H1 (cell line): ENCODE data around the gene UMAD1. TPM values are rescaled to one million over a fixed set of nuclear protein-coding genes. Genes with fewer than 3 reads are reported as not detected.

ENCODE experiments used
- CTCF ChIA-PET: fragments of 300-600 bp; sonication (Branson Sonifier 250); formaldehyde crosslinking; loops from one replicate; lab custom pipeline; 2021; ENCODE audit not compliant: partially characterized antibody; lab: Charles Lee
- POLR2A ChIA-PET: fragments of 300-600 bp; sonication (Branson Sonifier 250); formaldehyde crosslinking; loops from one replicate; lab custom pipeline; 2021; ENCODE audit warnings: inconsistent platforms; ENCODE audit not compliant: partially characterized antibody; lab: Charles Lee
- DNase-seq, 2 experiments: peaks; one replicate each; pipeline versions ENCODE4 v3.0.0 to v3.0.0-alpha.2; 2010 to 2022; ENCODE audit warnings: low spot score in 2 of 2, low read depth in 1 of 2, mixed read lengths in 1 of 2
- FAIRE-seq: peaks from 2 replicates; lab custom pipeline; 2011; peaks lifted over from hg19 to GRCh38; lab: Jason Lieb, UNC
- H2AFZ ChIP-seq: 2 replicates; pipeline ENCODE4 v1.8.1; 2012; ENCODE audit warnings: low read length, inconsistent platforms
- H2AK5ac ChIP-seq: 2 replicates; pipeline ENCODE4 v1.6.1; 2013; ENCODE audit warnings: low read depth, low read length
- H2BK120ac ChIP-seq: replicated peaks from 2 replicates; pipeline ENCODE3; 2013; ENCODE audit warnings: low read depth, low read length, inconsistent platforms
- H2BK12ac ChIP-seq: 2 replicates; pipeline ENCODE4 v1.6.1; 2013; ENCODE audit warnings: low read depth, low read length
- H2BK15ac ChIP-seq: 2 replicates; pipeline ENCODE4 v1.6.1; 2013; ENCODE audit warnings: low read length
- H2BK20ac ChIP-seq: 2 replicates; pipeline ENCODE4 v1.6.1; 2013; ENCODE audit warnings: low read length
- H2BK5ac ChIP-seq: 2 replicates; pipeline ENCODE4 v1.6.1; 2013; ENCODE audit warnings: low read depth, low read length
- H3K14ac ChIP-seq: 2 replicates; pipeline ENCODE4 v1.6.1; 2013; ENCODE audit warnings: inconsistent platforms; ENCODE audit not compliant: insufficient read length
- H3K18ac ChIP-seq: 2 replicates; pipeline ENCODE4 v1.6.1; 2013; ENCODE audit warnings: low read length; ENCODE audit errors: extremely low read depth
- H3K23ac ChIP-seq: 2 replicates; pipeline ENCODE4 v1.6.1; 2013; ENCODE audit warnings: inconsistent platforms; ENCODE audit not compliant: insufficient read length
- H3K23me2 ChIP-seq: 2 replicates; pipeline ENCODE4 v1.6.1; 2013; ENCODE audit warnings: low read depth, low read length
- H3K27ac ChIP-seq: 2 replicates; pipeline ENCODE4 v1.6.1; 2011; ENCODE audit warnings: low read depth, low read length, inconsistent platforms
- H3K27me3 ChIP-seq, 4 experiments: replicated peaks in 1 of 4; 1 replicate in 1 of 4; 2 replicates in 3 of 4; pipeline versions ENCODE4 v1.6.1 to v1.8.1; 2011 to 2013; ENCODE audit warnings: low read length in 3 of 4, mild to moderate bottlenecking in 3 of 4, inconsistent platforms in 2 of 4, mixed read lengths in 2 of 4, moderate library complexity in 1 of 4; ENCODE audit not compliant: control insufficient read depth in 3 of 4, insufficient read depth in 3 of 4; ENCODE audit errors: extremely low read depth in 1 of 4
- H3K36me3 ChIP-seq, 4 experiments: 2 replicates each; pipeline versions ENCODE4 v1.6.1 to v1.8.1; 2011 to 2013; ENCODE audit warnings: mild to moderate bottlenecking in 4 of 4, low read length in 3 of 4, moderate library complexity in 2 of 4, control low read depth in 1 of 4, inconsistent platforms in 1 of 4; ENCODE audit not compliant: insufficient read depth in 4 of 4, control insufficient read depth in 2 of 4
- H3K4ac ChIP-seq: replicated peaks from 2 replicates; pipeline ENCODE3; 2013; ENCODE audit warnings: low read length, low read depth, mixed read lengths, inconsistent platforms; ENCODE audit not compliant: insufficient read length
- H3K4me1 ChIP-seq, 4 experiments: replicated peaks in 1 of 4; 1 replicate in 1 of 4; 2 replicates in 3 of 4; pipeline versions ENCODE4 v1.6.1 to v1.8.1; 2011 to 2013; ENCODE audit warnings: low read length in 3 of 4, inconsistent platforms in 2 of 4, mixed read lengths in 1 of 4; ENCODE audit not compliant: insufficient read depth in 4 of 4, control insufficient read depth in 3 of 4
- H3K4me2 ChIP-seq, 2 experiments: 2 replicates each; pipeline versions ENCODE4 v1.6.1 to v1.8.1; 2011 to 2013; ENCODE audit warnings: low read depth in 2 of 2, low read length in 2 of 2, control low read depth in 1 of 2, inconsistent platforms in 1 of 2, mild to moderate bottlenecking in 1 of 2; ENCODE audit not compliant: insufficient read depth in 1 of 2
- H3K4me3 ChIP-seq, 4 experiments: fragments of 200-600, 300-600 bp in 1 of 4; sonication (generic), shearing (Covaris generic), sonication (Bioruptor Twin) in 1 of 4; 2 replicates each; pipeline versions ENCODE4 v1.5.1 to v1.8.1; 2011 to 2016; ENCODE audit warnings: low read length in 4 of 4, low read depth in 3 of 4, control low read depth in 2 of 4, inconsistent platforms in 2 of 4, mild to moderate bottlenecking in 2 of 4, mixed read lengths in 1 of 4, moderate library complexity in 1 of 4; ENCODE audit not compliant: insufficient read depth in 2 of 4; ENCODE audit errors: extremely low read depth in 1 of 4
- H3K56ac ChIP-seq: replicated peaks from 2 replicates; pipeline ENCODE3; 2013; ENCODE audit warnings: low read depth, mild to moderate bottlenecking, mixed read lengths, low read length, inconsistent platforms; ENCODE audit not compliant: insufficient read length
- H3K79me1 ChIP-seq: 2 replicates; pipeline ENCODE4 v1.6.1; 2013; ENCODE audit warnings: low read depth, low read length, control low read depth
- H3K79me2 ChIP-seq, 2 experiments: 2 replicates each; pipeline versions ENCODE4 v1.6.1 to v1.8.1; 2012 to 2013; ENCODE audit warnings: low read length in 2 of 2, mild to moderate bottlenecking in 2 of 2, inconsistent platforms in 1 of 2; ENCODE audit not compliant: insufficient read depth in 2 of 2, control insufficient read depth in 1 of 2
- H3K9ac ChIP-seq, 4 experiments: replicated peaks in 1 of 4; 1 replicate in 1 of 4; 2 replicates in 3 of 4; pipeline versions ENCODE4 v1.6.1 to v1.8.1; 2011 to 2013; ENCODE audit warnings: low read depth in 3 of 4, low read length in 3 of 4, control low read depth in 2 of 4, mild to moderate bottlenecking in 2 of 4, moderate library complexity in 2 of 4, inconsistent platforms in 1 of 4; ENCODE audit errors: extremely low read depth in 1 of 4
- H3K9me3 ChIP-seq, 2 experiments: 2 replicates each; pipeline versions ENCODE4 v1.6.1 to v1.8.1; 2012 to 2013; ENCODE audit warnings: mild to moderate bottlenecking in 2 of 2, moderate library complexity in 2 of 2, control low read depth in 1 of 2, inconsistent platforms in 1 of 2, low read depth in 1 of 2, low read length in 1 of 2, mixed read lengths in 1 of 2; ENCODE audit not compliant: insufficient read depth in 2 of 2
- H4K20me1 ChIP-seq, 2 experiments: replicated peaks in 1 of 2; 2 replicates each; pipeline versions ENCODE3 to v1.8.1; 2011 to 2013; ENCODE audit warnings: inconsistent platforms in 2 of 2, low read length in 2 of 2, mild to moderate bottlenecking in 1 of 2; ENCODE audit not compliant: insufficient read depth in 2 of 2, control insufficient read depth in 1 of 2
- H4K5ac ChIP-seq: 2 replicates; pipeline ENCODE4 v1.6.1; 2013; ENCODE audit warnings: low read length, low read depth, mixed read lengths, inconsistent platforms; ENCODE audit not compliant: insufficient read length
- H4K8ac ChIP-seq: 2 replicates; pipeline ENCODE4 v1.8.0; 2013; ENCODE audit warnings: mild to moderate bottlenecking, moderate library complexity, low read length, inconsistent platforms; ENCODE audit not compliant: insufficient read depth; ENCODE audit errors: extremely low read depth
- H4K91ac ChIP-seq: replicated peaks from 2 replicates; pipeline ENCODE3; 2013; ENCODE audit warnings: low read length, mixed read lengths, inconsistent platforms; ENCODE audit not compliant: insufficient read length
- SIN3A ChIP-seq, 2 experiments: IDR thresholded peaks in 1 of 2; conservative IDR thresholded peaks in 1 of 2; 2 replicates each; pipeline ENCODE4 v1.6.1; 2011 to 2012; ENCODE audit warnings: low read length in 2 of 2, improper control_type of control experiment in 1 of 2, low read depth in 1 of 2, mild to moderate bottlenecking in 1 of 2
- YY1 ChIP-seq: IDR thresholded peaks from 2 replicates; pipeline ENCODE4 v1.6.1; 2011; ENCODE audit warnings: low read depth, mild to moderate bottlenecking, low read length
- WGBS, 2 experiments: shearing (Covaris generic) in 1 of 2; methylation state at CpG; one replicate each; pipeline versions ENCODE4 v1.1.6 to v1.1.7; 2013 to 2015; ENCODE audit warnings: low lambda C conversion rate in 2 of 2, mixed read lengths in 2 of 2, inconsistent platforms in 1 of 2, low coverage in 1 of 2, missing lambda C conversion rate in 1 of 2; ENCODE audit not compliant: insufficient replicate concordance in 2 of 2, insufficient coverage in 1 of 2, insufficient read length in 1 of 2; ENCODE audit errors: extremely low coverage in 1 of 2, missing lambda C conversion rate in 1 of 2; 5-methylcytosine and 5-hydroxymethylcytosine counted together
- polyA plus RNA-seq, 7 experiments: library from polyadenylated mRNA; depleted of rRNA in 3 of 7; stranded (reverse) in 5 of 7; unstranded in 2 of 7; fragments of >200 nt in 5 of 7; fragments of 200-250 nt in 2 of 7; gene quantifications; 1 replicate in 5 of 7; 2 replicates in 1 of 7; 4 replicates in 1 of 7; pipeline versions ENCODE4 v1.2.1 to v1.2.3, GENCODE V29; 2011 to 2013; ENCODE audit warnings: missing spikeins in 2 of 7, mixed read lengths in 2 of 7
- total RNA-seq: library from RNA; stranded (reverse); fragmentation: NEBNext Ultra II Directional; extraction: Animal tissue kit (Norgen Biotek cat#: 25700); gene quantifications from 2 replicates; pipeline ENCODE4 v1.2.1, GENCODE V29; 2021

UMAD1 gene
- total and polyA plus RNA-seq, 2 of the 8 experiments (the other 6 are each of a cell fraction or from before 2014, with no cell fraction given): 10.4 to 12.3 TPM

GRCh38 chr7:7639847-7640220, 718 bp upstream of the UMAD1 start:
- WGBS, 2 experiments: 5% methylated on average over 19 of the region's 19 CpGs; no CpG with 5 or more reads in 1 of the 2 experiments
- FAIRE-seq: no peak
- Histone ChIP-seq H4K5ac (no peak overlapping the region), H3K27me3 (no peaks in the 10 kb centered on the region), H3K79me2 (peaks cover 0 to 22% of the 10 kb centered on the region in 2 experiments; a peak in 2 of 4 replicates), H3K9me3 (no peaks in the 10 kb centered on the region), H2BK5ac (peak overlapping the region; percentile 96), H3K36me3 (peaks cover 0 to 12% (median 1%) of the 10 kb centered on the region in 4 experiments; a peak in 3 of 8 replicates), H4K20me1 (no peaks in the 10 kb centered on the region), H3K4ac (no peak overlapping the region), H4K91ac (no peak overlapping the region), H3K27ac (peak overlapping the region; percentile 91), H2BK12ac (no peak overlapping the region; the same call in 1 of the 2 replicates), H3K14ac (no peak overlapping the region), H2BK15ac (no peak overlapping the region), H2AFZ (peak overlapping the region; percentile 86), H3K4me2 (peak overlapping the region; percentile 68 to 92), H2BK120ac (no peak overlapping the region), H3K23ac (no peak overlapping the region), H3K56ac (no peak overlapping the region), H3K4me1 (peaks cover 0 to 5% (median 3%) of the 10 kb centered on the region in 4 experiments; a peak in 3 of 7 replicates), H3K18ac (no peak overlapping the region), H2BK20ac (no peak overlapping the region), H3K23me2 (peaks cover 6% of the 10 kb centered on the region; the same call in 1 of the 2 replicates), H2AK5ac (no peak overlapping the region), H3K79me1 (no peaks in the 10 kb centered on the region; the same call in 1 of the 2 replicates), H3K9ac (peak overlapping the region; percentile 88 to 97 (median 96)), H3K4me3 (peak overlapping the region; percentile 61 to 96 (median 91)), H4K8ac (peak overlapping the region; percentile 98)
- DNase-seq: no peak
- no peak for TF ChIP-seq YY1
- TF ChIP-seq SIN3A (conservative IDR thresholded peaks at IDR 0.05 in 1 of 2, IDR thresholded peaks at IDR 0.05 in 1 of 2; ENCODE audit: low read depth in 1 of 2, low read length in 2 of 2): 0 out of 4 replicates have a peak, but pooled peaks of 1 of the 2 experiments have one; percentile 9
- POLR2A ChIA-PET: interaction anchor here (1.0 to 2.4 kb wide), 5 partner anchors 24 to 656 kb away, joined by 3 to 8 read pairs (median 5); no protein-coding TSS in a partner anchor
- CTCF ChIA-PET: interaction anchor here (4.3 kb wide), 1 partner anchor 14 kb away, joined by 12 read pairs; no protein-coding TSS in a partner anchor
